Transverse colon (tissue), 3 donors: ENCODE results near the gene CAPRIN1.
"Not testable (repeated sequence)": the region's sequence is repeated elsewhere in the genome, so short reads cannot be mapped to it uniquely, and the experiment has no call there.

Experiments
- CTCF ChIP-seq, 5 experiments: fragments of 200-600 bp in 3 of 5; fragments of 450-650 bp in 2 of 5; sonication (generic) in 3 of 5; IDR thresholded peaks; 1 replicate in 2 of 5; 2 replicates in 3 of 5; pipeline ENCODE4 v1.5.1; 2016 to 2017; ENCODE audit warnings: antibody characterized with exemption in 5 of 5, inconsistent platforms in 3 of 5, mild to moderate bottlenecking in 2 of 5, moderate library complexity in 1 of 5
- EP300 ChIP-seq: sonication (generic); formaldehyde crosslinking; IDR thresholded peaks from one replicate; pipeline ENCODE4 v1.6.1; 2017; ENCODE audit warnings: antibody characterized with exemption, low read depth
- POLR2A ChIP-seq: fragments of 450-650 bp; IDR thresholded peaks from one replicate; pipeline ENCODE4 v1.6.1; 2016; ENCODE audit warnings: antibody characterized with exemption, mild to moderate bottlenecking, moderate library complexity

DNA sequence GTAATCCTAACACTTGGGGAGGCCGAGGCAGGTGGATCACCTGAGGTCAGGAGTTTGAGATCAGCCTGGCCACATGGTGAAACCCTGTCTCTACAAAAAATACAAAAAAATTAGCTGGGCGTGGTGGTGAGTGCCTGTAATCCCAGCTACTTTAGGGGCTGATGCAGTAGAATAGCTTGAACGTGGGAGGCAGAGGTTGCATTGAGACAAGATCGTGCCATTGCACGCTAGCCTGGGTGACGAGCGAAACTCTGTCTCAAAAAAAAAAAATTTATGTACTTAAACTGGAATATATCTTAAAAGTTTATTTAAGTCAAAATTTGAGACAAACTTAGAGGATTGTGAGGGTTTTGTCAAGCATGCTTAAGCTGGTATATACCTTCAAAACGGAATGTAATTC, 19.8 kb downstream of the CAPRIN1 start:
- TF ChIP-seq CTCF (IDR thresholded peaks at IDR 0.05); EP300; POLR2A: not testable (repeated sequence)
